HepG2 (cell line): ENCODE results near the gene AFDN. TPM values are rescaled to one million over a fixed set of nuclear protein-coding genes. Genes with fewer than 3 reads are reported as not detected.
A peak's percentile ranks its signal among the peaks of the same experiment; 100 is the strongest.

Source experiments
- AGO1 ChIP-seq: fragments of 200-400 bp; formaldehyde crosslinking; IDR thresholded peaks from 2 replicates; pipeline ENCODE4 v1.6.1; 2017; ENCODE audit warnings: mild to moderate bottlenecking, low read depth, low read length, moderate library complexity; ENCODE audit not compliant: poor library complexity, severe bottlenecking
- DDIT3 ChIP-seq: sonication (generic); formaldehyde crosslinking; IDR thresholded peaks from 2 replicates; pipeline ENCODE4 v1.4.0; 2020; ENCODE audit warnings: mild to moderate bottlenecking, missing genetic modification reagents
- GTF3A ChIP-seq: sonication (generic); formaldehyde crosslinking; conservative IDR thresholded peaks from 2 replicates; pipeline ENCODE4 v1.4.0; 2020; ENCODE audit warnings: mild to moderate bottlenecking, missing genetic modification reagents
- HINFP ChIP-seq: sonication (generic); formaldehyde crosslinking; IDR thresholded peaks from 2 replicates; pipeline ENCODE4 v1.4.0; 2020; ENCODE audit warnings: low read depth, mild to moderate bottlenecking, missing genetic modification reagents
- MLXIP ChIP-seq: sonication (generic); formaldehyde crosslinking; IDR thresholded peaks from 2 replicates; pipeline ENCODE4 v1.9.0; 2021; ENCODE audit warnings: missing genetic modification reagents, borderline replicate concordance
- NCOA2 ChIP-seq: sonication (generic); formaldehyde crosslinking; IDR thresholded peaks from 2 replicates; pipeline ENCODE4 v1.8.0; 2022; ENCODE audit warnings: inconsistent platforms
- POLR2G ChIP-seq: fragments of 200-400 bp; formaldehyde crosslinking; IDR thresholded peaks from 2 replicates; pipeline ENCODE4 v1.6.1; 2018; ENCODE audit warnings: mild to moderate bottlenecking, low read depth, low read length, moderate library complexity
- TMF1 ChIP-seq: sonication (generic); formaldehyde crosslinking; IDR thresholded peaks from 2 replicates; pipeline ENCODE4 v1.8.1; 2022; ENCODE audit warnings: low read depth, missing genetic modification reagents
- ZNF333 ChIP-seq: sonication (generic); formaldehyde crosslinking; IDR thresholded peaks from 2 replicates; pipeline ENCODE4 v1.4.0; 2020; ENCODE audit warnings: mild to moderate bottlenecking, missing genetic modification reagents, borderline replicate concordance
- ZNF557 ChIP-seq: sonication (generic); formaldehyde crosslinking; IDR thresholded peaks from 2 replicates; pipeline ENCODE4 v1.4.0; 2020; ENCODE audit warnings: missing genetic modification reagents
- ZNF646 ChIP-seq: sonication (generic); formaldehyde crosslinking; IDR thresholded peaks from 2 replicates; pipeline ENCODE4 v1.9.0; 2021; ENCODE audit warnings: mild to moderate bottlenecking, missing genetic modification reagents
- ZUFSP ChIP-seq: sonication (generic); formaldehyde crosslinking; IDR thresholded peaks from 2 replicates; pipeline ENCODE4 v1.9.0; 2021; ENCODE audit warnings: missing genetic modification reagents, mild to moderate bottlenecking, borderline replicate concordance
- polyA plus RNA-seq, 8 experiments: library from polyadenylated mRNA; depleted of rRNA in 3 of 8; stranded (reverse) in 7 of 8; unstranded in 1 of 8; fragments of >200 nt; fragmentation: Illumina TruSeq in 4 of 8; extraction: Trizol in 4 of 8; gene quantifications; 2 replicates each; pipeline versions ENCODE4 v1.2.1 to v1.2.3, GENCODE V29; 2011 to 2016; ENCODE audit warnings: low read depth in 4 of 8, missing spikeins in 1 of 8, mixed read lengths in 1 of 8; ENCODE audit not compliant: insufficient read depth in 1 of 8
- total RNA-seq, 5 experiments: library from RNA; depleted of rRNA; stranded (reverse); fragments of >200 nt; fragmentation: Illumina TruSeq; extraction: Trizol; gene quantifications; 2 replicates each; pipeline ENCODE4 v1.2.3, GENCODE V29; 2016; ENCODE audit warnings: low read depth in 1 of 5

AFDN gene
- total and polyA plus RNA-seq, 2 of the 13 experiments (the other 11 are each of a cell fraction or from before 2014, with no cell fraction given): 136 to 151 TPM

GRCh38 chr6:167827583-167828324 is 1.0 kb downstream of the AFDN start (continued):
- TF ChIP-seq ZNF646 (CRISPR knock-in tag): no peak
- TF ChIP-seq ZNF333 (CRISPR knock-in tag): no peak
- no peak for TF ChIP-seq GTF3A (CRISPR knock-in tag)
- TF ChIP-seq DDIT3 (CRISPR knock-in tag): no peak
- TF ChIP-seq AGO1: peak; percentile 72
- no peak for TF ChIP-seq TMF1 (CRISPR knock-in tag)
- no peak for TF ChIP-seq NCOA2 (CRISPR knock-in tag)
- no peak for TF ChIP-seq MLXIP (CRISPR knock-in tag)
- TF ChIP-seq HINFP: 0 out of 2 replicates have a peak, but pooled peaks have one; percentile 29
- no peak for TF ChIP-seq ZUFSP
- peak; percentile 55 for TF ChIP-seq POLR2G
- TF ChIP-seq ZNF557: 0 out of 2 replicates have a peak, but pooled peaks have one; percentile 43
